NCI-H1417 treated with DMSO at 0.1 percent for 48 hours (cell line): ENCODE results near the gene MDP1.
"Not testable (repeated sequence)": the region's sequence is repeated elsewhere in the genome, so short reads cannot be mapped to it uniquely, and the experiment has no call there.

Experiments used
- DNase-seq: peaks from one replicate; lab custom pipeline; 2025; lab: John Stamatoyannopoulos, UW

MDP1 gene

GRCh38 chr14:24250354-24250753 is 34.5 kb upstream of the MDP1 start:
- no peak for DNase-seq

DNA sequence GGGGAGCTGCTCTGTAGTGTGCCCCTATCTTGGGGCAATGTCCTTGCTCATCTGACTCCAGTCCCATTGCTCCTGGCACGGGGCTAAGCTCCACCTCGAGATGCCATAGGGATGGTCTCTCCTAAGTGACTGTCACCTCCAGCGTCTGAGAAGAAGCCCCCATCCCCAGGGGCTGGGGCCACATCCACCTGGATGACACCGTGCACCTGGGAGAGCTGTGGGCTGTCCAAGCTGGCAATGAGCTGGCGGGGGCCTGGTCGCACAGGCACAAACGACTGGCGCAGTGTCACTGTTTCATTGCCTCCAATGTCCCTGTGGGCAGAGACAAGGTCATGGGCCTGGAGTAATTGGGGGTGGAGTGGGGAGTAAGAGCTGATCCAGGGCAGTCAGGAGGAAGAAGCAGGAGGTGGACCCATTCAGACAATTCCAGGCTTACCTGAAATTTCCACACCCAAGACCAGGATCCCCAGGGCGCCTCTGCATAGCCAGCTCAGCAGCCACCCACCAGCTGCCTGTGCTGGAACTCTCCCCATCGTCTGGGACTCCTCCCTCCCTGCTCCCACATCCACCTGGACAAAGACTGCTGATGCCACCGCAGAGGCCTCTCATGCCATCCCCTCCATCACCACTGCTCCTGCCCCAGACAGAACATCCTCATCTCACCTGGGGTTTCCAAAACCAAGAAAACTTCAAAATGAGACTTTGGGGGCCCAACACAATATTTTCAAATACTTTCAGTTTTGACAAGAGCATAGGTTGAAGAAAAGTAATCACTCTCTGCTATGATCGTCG is 33.6 kb upstream of the MDP1 start:
- no peak for DNase-seq

- DNase-seq: no peak
Observed at GRCh38 chr14:24247422-24247821, 31.6 kb upstream of the MDP1 start.

DNA sequence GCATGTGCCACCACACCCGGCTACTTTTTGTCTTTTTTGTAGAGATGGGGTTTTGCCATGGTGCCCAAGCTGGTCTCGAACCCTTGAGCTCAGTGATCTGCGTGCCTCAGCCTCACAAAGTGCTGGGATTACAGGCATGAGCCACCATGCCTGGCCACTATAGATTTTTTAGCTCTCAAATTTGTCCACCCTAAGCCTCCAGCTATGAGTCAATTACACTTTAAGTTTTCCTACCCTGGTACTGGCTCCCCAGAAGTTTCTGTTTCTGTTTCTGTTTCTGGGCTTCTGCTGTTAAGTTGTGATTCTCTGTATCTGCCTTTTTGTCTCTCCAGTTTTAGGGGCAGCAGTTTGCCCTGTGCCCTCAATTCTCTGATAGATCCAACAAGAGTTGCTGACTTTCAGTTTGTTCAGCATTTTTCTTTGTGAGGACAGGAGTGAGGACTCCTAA is 30.9 kb upstream of the MDP1 start:
- DNase-seq: no peak

GRCh38 chr14:24245350-24245749 is 29.5 kb upstream of the MDP1 start:
- DNase-seq: not testable (repeated sequence)

DNA sequence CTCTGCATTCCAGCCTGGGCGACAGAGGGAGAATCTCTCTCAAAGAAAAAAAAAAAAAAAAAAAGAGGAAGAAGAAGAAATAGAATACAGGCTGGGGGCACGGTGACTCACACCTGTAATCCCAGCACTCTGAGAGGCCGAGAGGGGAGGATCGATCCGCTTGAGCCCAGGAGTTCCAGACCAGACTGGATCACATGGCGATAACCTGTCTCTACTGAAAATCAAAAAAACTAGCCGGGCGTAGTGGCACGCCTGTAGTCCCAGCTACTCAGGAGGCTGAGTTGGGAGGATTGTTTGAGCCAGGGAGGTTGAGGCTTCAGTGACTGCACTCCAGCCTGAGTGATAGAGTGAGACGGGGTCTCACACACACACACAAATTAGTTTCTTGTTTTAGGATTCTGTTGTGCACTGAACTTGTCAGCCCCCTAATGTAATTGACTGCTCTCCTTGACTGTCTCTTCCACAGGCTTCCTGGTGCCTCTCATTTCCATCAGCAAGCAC is 27.5 kb upstream of the MDP1 start:
- no peak for DNase-seq

DNA sequence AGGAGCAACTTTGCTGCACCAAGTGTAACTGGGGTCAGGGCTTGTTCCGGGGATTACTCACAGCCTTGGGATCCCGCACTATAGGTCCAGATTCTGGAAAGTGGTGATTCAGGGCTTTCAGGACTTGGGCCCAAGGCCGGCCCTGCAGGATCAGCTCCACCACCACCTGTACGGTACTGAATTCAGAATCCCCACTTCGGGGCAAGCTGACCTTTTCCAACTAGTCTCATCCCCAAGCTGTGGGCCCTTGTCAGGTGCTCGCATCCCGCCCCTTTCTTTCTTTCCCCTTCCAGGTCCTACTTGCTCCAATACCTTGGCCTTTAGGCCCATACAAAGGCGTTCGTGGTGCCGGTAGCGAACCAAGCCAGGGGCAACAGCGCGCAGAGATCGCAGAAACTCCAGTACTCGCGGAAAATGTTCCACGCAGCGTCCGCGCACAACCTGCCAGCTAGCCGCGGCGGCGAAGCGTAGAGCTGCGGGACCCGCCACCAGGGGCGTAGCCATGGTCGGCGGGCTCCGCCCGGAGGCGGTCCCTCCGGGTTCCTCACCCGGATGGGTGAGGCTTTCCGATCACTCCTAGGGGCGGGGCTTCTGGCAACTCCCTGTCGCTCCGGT is 26.1 kb upstream of the MDP1 start:
- no peak for DNase-seq

GRCh38 chr14:24240110-24240918 is 24.4 kb upstream of the MDP1 start:
- DNase-seq: no peak

DNA sequence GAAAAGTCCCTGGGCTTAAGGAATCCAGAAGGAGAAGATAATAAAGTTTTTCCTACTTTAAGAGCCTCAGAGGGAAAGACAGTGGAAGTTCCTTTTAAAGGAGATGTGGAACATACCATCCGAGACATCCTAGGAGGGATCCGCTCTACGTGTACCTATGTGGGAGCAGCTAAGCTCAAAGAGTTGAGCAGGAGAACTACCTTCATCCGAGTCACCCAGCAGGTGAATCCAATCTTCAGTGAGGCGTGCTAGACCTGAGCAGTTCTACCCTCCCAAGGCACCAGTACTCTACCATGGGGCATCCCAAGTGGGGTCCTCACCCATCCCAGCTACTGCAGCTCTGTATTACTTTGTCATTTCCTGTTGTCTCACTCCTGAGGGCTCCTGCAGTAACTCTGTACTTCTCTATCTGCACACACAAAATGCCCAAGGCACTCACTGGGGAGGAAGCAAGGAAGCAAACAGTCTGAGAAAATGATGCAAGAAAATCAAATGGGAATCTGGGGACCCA is 22.7 kb upstream of the MDP1 start:
- DNase-seq: no peak

GRCh38 chr14:24238123-24238522 is 22.3 kb upstream of the MDP1 start:
- DNase-seq: no peak

- no peak for DNase-seq
Observed at GRCh38 chr14:24237463-24237955, 21.6 kb upstream of the MDP1 start.

DNA sequence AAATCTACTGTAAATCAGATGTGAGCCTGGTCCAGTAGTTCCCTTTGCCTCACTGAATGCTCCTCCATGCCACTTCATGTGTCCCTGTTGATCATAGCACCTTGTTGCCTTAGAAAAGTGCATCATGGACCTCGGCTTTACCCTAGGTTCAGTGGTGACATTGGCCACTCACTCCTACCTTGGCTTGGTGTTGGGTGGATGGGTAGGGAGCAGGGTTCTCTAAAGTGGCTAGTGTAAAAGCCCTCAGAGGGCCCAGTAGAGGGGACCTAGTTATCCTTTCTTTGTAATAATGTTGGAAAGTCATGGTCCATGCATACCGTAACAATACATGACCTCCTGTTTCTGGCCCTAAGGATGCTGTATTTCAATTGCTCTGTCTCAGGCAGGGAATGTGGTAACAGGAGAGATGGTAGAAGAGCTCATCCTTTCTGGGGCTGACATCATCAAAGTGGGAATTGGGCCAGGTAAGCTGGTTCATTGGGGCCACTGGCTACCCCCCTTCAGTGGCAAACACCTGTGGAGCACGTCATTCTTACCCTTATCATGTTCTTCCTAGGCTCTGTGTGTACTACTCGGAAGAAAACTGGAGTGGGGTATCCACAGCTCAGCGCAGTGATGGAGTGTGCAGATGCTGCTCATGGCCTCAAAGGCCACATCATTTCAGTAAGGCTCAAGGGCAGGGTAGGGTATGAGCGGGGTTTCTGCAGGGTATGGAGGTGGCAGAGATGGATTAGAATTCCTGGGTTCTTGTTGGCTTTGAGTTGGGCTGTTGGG is 21.0 kb upstream of the MDP1 start:
- DNase-seq: no peak

- DNase-seq: no peak
Observed at GRCh38 chr14:24235804-24236688, 20.2 kb upstream of the MDP1 start.

DNA sequence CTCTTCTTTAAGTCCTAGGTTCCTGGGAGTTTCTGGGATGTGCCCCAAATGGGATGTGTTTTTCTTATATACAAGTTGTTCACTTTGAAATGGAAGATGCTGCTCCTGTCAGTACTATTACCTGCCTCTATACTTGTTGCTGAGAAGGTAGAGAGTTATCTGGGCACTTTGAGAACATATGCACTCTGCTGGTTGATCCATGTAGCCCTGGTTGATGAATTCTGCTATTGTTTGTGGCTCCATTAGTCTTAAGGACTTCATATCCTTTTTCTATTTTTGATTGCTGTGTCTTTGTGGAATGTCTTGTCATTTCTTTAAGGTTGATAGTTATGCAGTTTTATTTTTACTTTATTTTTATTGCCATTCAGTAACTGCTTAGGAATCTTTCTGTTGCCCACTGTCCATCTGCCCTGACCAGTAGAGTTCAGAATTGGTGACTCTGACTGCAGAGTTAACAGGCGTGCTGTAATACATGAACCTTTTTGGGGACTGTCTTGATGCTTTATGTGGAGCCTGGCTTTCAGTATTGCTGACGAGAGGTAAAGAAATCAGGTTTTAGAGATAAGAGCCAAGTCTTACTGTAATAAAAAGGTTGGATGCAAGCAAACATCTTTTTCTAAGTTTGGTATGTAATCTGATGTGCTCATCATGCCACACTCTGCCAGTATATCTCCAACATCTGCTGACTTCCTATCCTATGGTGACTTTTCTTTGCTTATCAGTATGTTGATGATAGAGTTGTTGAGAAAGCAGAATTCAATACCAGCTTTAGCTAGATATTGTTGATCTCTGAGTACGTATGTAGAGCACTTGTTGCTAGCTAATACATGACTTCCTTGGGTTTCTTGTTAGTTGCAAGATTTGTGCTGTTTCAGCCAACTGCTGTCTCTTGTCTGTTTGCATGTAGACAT is 18.5 kb upstream of the MDP1 start:
- no peak for DNase-seq

DNA sequence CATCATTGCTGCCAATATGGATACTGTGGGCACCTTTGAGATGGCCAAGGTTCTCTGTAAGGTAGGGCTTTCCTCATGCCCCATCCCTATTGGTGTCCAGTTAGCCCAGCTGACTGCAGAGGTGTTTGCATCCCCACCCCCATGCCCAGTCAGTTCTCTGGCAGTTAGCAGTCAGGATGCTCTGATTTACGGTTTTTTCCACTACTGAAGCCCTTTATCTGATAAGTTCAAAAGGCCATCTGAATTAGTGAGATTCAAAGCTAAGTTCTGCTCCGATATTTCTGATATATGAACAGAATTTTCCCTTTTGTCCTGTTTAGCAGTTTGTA is 17.6 kb upstream of the MDP1 start:
- DNase-seq: no peak

- no peak for DNase-seq
Observed at GRCh38 chr14:24232645-24233537, 17.0 kb upstream of the MDP1 start, which contains the start of gene GMPR2. Gene GMPR2, plus strand, starts transcription at chr14:24232929. Its CDS starts 325 bp downstream, at chr14:24233254.

DNA sequence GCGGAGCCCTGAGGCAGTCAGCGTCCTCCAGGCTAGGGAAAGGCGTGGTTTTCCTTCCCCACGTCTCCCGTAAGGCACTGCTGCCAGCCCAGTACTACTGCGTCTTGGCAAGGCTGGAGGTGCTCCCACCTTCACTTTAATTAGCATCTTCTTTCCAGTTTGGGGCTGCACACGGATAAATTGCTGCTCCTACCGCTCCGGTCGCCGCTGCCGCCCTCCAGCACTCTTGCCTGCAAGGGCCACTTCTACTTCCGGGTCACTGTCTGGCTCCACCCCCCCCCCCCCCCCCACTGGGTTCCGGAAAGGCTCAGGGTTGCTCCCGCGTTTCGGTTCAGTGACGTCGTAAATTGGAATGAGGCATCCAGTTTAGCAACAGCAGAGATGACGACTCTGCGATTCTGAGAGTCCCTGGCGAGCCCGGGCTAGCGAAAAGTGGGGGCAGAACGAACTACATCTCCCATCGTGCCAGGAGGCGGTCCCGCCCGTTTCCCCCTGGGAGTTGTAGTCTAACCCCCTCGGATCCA is 16.3 kb upstream of the MDP1 start, which contains the start of gene NEDD8:
Gene NEDD8 (minus strand): TSS at position 247 of the 524 bp plus-strand sequence. CDS start 100 bp downstream, at position 147.
- DNase-seq: peak; percentile 91
